Femur (tissue), 1 donor: ENCODE measurements around the gene PPP1R14B.

Source experiments
- DNase-seq: peaks from one replicate; pipeline ENCODE4 v3.0.0-alpha.2; 2017

The PPP1R14B gene

GRCh38 chr11:64246871-64247728 lies at the start of gene PPP1R14B:
PPP1R14B (minus strand) TSS chr11:64246943; CDS start chr11:64246673, 270 bp downstream.
- DNase-seq: peak; percentile 93

GRCh38 chr11:64296236-64296635 lies 49.5 kb upstream of the PPP1R14B start:
- no peak for DNase-seq

- DNase-seq: no peak
Observed at GRCh38 chr11:64295760-64296159, 49.0 kb upstream of the PPP1R14B start.

- DNase-seq: no peak
Observed at GRCh38 chr11:64294774-64295173, 48.0 kb upstream of the PPP1R14B start.

GRCh38 chr11:64292460-64293254 lies 45.9 kb upstream of the PPP1R14B start:
- peak; percentile 26 for DNase-seq

GRCh38 chr11:64291752-64292459 lies 45.2 kb upstream of the PPP1R14B start:
- DNase-seq: peak; percentile 18

GRCh38 chr11:64291262-64291751 lies 44.6 kb upstream of the PPP1R14B start, which contains the start of gene KCNK4:
KCNK4 (plus strand) TSS chr11:64291302; CDS start chr11:64293019, 1,717 bp downstream.
- DNase-seq: peak; percentile 30

- peak; percentile 20 for DNase-seq
Observed at GRCh38 chr11:64290352-64291261, 43.9 kb upstream of the PPP1R14B start.

- DNase-seq: peak; percentile 17
Observed at GRCh38 chr11:64289002-64289564, 42.3 kb upstream of the PPP1R14B start.

- no peak for DNase-seq
Observed at GRCh38 chr11:64288353-64288750, 41.6 kb upstream of the PPP1R14B start.

GRCh38 chr11:64287676-64288352 lies 41.1 kb upstream of the PPP1R14B start:
- peak; percentile 20 for DNase-seq

GRCh38 chr11:64286801-64287159 lies 40.0 kb upstream of the PPP1R14B start:
- peak; percentile 20 for DNase-seq

GRCh38 chr11:64285885-64286800 lies 39.4 kb upstream of the PPP1R14B start:
- DNase-seq: peak; percentile 56

GRCh38 chr11:64284962-64285884 lies 38.5 kb upstream of the PPP1R14B start, which contains the start of gene GPR137:
GPR137 (plus strand) TSS chr11:64285848; CDS start chr11:64286525, 677 bp downstream.
- DNase-seq: peak; percentile 91

- DNase-seq: peak; percentile 97
Observed at GRCh38 chr11:64284048-64284961, 37.6 kb upstream of the PPP1R14B start, which contains the start of gene BAD. BAD (minus strand) TSS chr11:64284665; CDS start chr11:64284368, 297 bp downstream.

- DNase-seq: no peak
Observed at GRCh38 chr11:64283092-64283491, 36.3 kb upstream of the PPP1R14B start.
